BLaER1 treated with 17β-estradiol and CSF1 and Interleukin-3, amounts not matched to agents 10 nM and 100 nM (cell line): ENCODE data around the gene MBLAC1.
"Not testable (repeated sequence)": the region's sequence is repeated elsewhere in the genome, so short reads cannot be mapped to it uniquely, and the experiment has no call there.

Source experiments
- H3K27ac ChIP-seq, 11 experiments: shearing (Covaris generic); formaldehyde crosslinking; 2 replicates each; pipeline ENCODE4 v1.8.1; 2022
- H3K27me3 ChIP-seq, 11 experiments: shearing (Covaris generic); formaldehyde crosslinking; 2 replicates each; pipeline ENCODE4 v1.8.1; 2022
- H3K36me3 ChIP-seq, 11 experiments: shearing (Covaris generic); formaldehyde crosslinking; 2 replicates each; pipeline ENCODE4 v1.8.1; 2022
- H3K4me1 ChIP-seq, 10 experiments: shearing (Covaris generic); formaldehyde crosslinking; 2 replicates each; pipeline ENCODE4 v1.8.1; 2022
- H3K4me2 ChIP-seq, 11 experiments: shearing (Covaris generic); formaldehyde crosslinking; 2 replicates each; pipeline ENCODE4 v1.8.1; 2022
- H3K4me3 ChIP-seq, 10 experiments: shearing (Covaris generic); formaldehyde crosslinking; 2 replicates each; pipeline ENCODE4 v1.8.1; 2022
- H3K9ac ChIP-seq, 11 experiments: shearing (Covaris generic); formaldehyde crosslinking; 2 replicates each; pipeline ENCODE4 v1.8.1; 2022
- H3K9me3 ChIP-seq, 11 experiments: shearing (Covaris generic); formaldehyde crosslinking; replicated peaks in 1 of 11; 2 replicates each; pipeline ENCODE4 v1.8.1; 2022
- H4K20me1 ChIP-seq, 11 experiments: shearing (Covaris generic); formaldehyde crosslinking; 2 replicates each; pipeline ENCODE4 v1.8.1; 2022
- Cebpa-rat ChIP-seq, 11 experiments: shearing (Covaris generic); IDR thresholded peaks; 2 replicates each; pipeline ENCODE4 v1.8.1; 2022

MBLAC1 gene

DNA sequence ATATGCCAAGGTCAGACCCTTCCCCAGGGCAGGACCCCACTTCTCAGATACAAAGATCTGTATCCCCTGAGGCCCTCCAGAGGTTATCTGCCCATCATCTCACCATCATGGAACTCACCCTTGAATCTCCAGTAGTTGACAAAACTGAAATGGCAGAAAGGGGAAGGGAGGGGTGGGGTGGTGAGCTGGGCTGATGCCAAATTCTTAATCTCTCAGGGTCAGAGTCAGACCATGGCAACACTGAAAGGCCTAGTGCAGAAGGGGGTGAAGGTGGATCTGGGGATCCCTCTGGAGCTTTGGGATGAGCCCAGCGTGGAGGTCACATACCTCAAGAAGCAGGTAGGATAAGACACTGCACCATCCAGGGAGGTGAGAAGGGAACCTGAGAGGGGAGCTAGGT is 4.2 kb upstream of the MBLAC1 start:
- Histone ChIP-seq H3K36me3 (peaks cover 0 to 18% (median 6%) of the 10 kb centered on the region in 11 experiments; a peak in 10 of 22 replicates), H4K20me1 (no peaks in the 10 kb centered on the region), H3K9ac (no peak overlapping the region), H3K27ac (no peak overlapping the region), H3K4me3 (no peak overlapping the region), H3K4me1 (peaks cover 42 to 63% (median 52%) of the 10 kb centered on the region in 10 experiments), H3K27me3 (peaks cover 0 to 4% (median 3%) of the 10 kb centered on the region in 11 experiments; a peak in 11 of 22 replicates), H3K9me3 (no peaks in the 10 kb centered on the region), H3K4me2 (no peak overlapping the region)
- no peak for TF ChIP-seq Cebpa-rat (IDR thresholded peaks at IDR 0.05)

DNA sequence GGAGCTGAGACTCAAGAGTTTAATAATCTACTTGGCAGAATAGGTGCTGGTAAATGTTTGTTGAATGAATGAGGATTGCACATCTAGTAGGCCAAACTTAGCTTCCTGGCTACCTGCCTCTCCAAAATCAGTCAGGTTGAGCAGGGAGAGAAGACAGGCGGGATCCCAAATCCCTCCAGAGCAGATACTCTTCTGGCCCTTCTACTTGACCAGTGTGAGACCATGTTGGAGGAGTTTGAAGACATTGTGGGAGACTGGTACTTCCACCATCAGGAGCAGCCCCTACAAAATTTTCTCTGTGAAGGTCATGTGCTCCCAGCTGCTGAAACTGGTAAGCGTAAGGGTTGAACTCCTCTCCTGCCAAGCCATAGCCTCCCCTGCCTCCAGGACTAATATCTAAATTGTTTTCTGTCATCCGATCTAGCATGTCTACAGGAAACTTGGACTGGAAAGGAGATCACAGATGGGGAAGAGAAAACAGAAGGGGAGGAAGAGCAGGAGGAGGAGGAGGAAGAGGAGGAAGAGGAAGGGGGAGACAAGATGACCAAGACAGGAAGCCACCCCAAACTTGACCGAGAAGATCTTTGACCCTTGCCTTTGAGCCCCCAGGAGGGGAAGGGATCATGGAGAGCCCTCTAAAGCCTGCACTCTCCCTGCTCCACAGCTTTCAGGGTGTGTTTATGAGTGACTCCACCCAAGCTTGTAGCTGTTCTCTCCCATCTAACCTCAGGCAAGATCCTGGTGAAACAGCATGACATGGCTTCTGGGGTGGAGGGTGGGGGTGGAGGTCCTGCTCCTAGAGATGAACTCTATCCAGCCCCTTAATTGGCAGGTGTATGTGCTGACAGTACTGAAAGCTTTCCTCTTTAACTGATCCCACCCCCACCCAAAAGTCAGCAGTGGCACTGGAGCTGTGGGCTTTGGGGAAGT is 2.2 kb upstream of the MBLAC1 start:
- Histone ChIP-seq H4K20me1 (no peaks in the 10 kb centered on the region), H3K4me2 (peak overlapping the region; percentile 33 to 100 (median 99)), H3K9me3 (no peaks in the 10 kb centered on the region), H3K9ac (peak overlapping the region in 1 of 11 experiments; percentile 2; a peak in 1 of 22 replicates), H3K36me3 (peaks cover 0 to 18% (median 6%) of the 10 kb centered on the region in 11 experiments; a peak in 10 of 22 replicates), H3K4me1 (peaks cover 46 to 64% (median 57%) of the 10 kb centered on the region in 10 experiments), H3K27ac (peak overlapping the region in 3 of 11 experiments; percentile 6 to 26 (median 26); a peak in 5 of 22 replicates), H3K4me3 (0 out of 20 replicates have a peak overlapping the region, but pooled peaks of 1 of the 10 experiments have one; percentile 17), H3K27me3 (peaks cover 4 to 24% (median 20%) of the 10 kb centered on the region in 11 experiments; a peak in 12 of 22 replicates)
- no peak for TF ChIP-seq Cebpa-rat (IDR thresholded peaks at IDR 0.05)

GRCh38 chr7:100126239-100126930 is 382 bp upstream of the MBLAC1 start:
- peak overlapping the region; percentile 66 to 91 (median 80) for H3K4me3 ChIP-seq
- H3K4me2 ChIP-seq = peak overlapping the region; percentile 89 to 100 (median 99)
- H3K9me3 ChIP-seq = no peaks in the 10 kb centered on the region
- H3K9ac ChIP-seq = peak overlapping the region; percentile 83 to 91 (median 86)
- H4K20me1 ChIP-seq = no peaks in the 10 kb centered on the region
- H3K27ac ChIP-seq = peak overlapping the region; percentile 77 to 94 (median 87)
- no peak for TF ChIP-seq Cebpa-rat (IDR thresholded peaks at IDR 0.05)
- H3K36me3 ChIP-seq = peaks cover 0 to 18% (median 6%) of the 10 kb centered on the region in 11 experiments; a peak in 10 of 22 replicates
- H3K4me1 ChIP-seq = peaks cover 40 to 57% (median 50%) of the 10 kb centered on the region in 10 experiments
- H3K27me3 ChIP-seq = peaks cover 4 to 26% (median 20%) of the 10 kb centered on the region in 11 experiments; a peak in 12 of 22 replicates

GRCh38 chr7:100127866-100128636 is 1.3 kb downstream of the MBLAC1 start:
- Histone ChIP-seq H3K27ac (peak overlapping the region; percentile 77 to 94 (median 87)), H3K4me2 (peak overlapping the region; percentile 89 to 100 (median 99)), H3K9me3 (no peaks in the 10 kb centered on the region), H3K4me3 (peak overlapping the region; percentile 66 to 91 (median 80)), H3K36me3 (peaks cover 0 to 10% (median 3%) of the 10 kb centered on the region in 11 experiments; a peak in 7 of 22 replicates), H3K9ac (peak overlapping the region; percentile 83 to 91 (median 86)), H3K27me3 (peaks cover 4 to 26% (median 20%) of the 10 kb centered on the region in 11 experiments; a peak in 12 of 22 replicates), H3K4me1 (peaks cover 35 to 69% (median 54%) of the 10 kb centered on the region in 10 experiments), H4K20me1 (no peaks in the 10 kb centered on the region)
- no peak for TF ChIP-seq Cebpa-rat (IDR thresholded peaks at IDR 0.05)

- H4K20me1 ChIP-seq = no peaks in the 10 kb centered on the region
- H3K36me3 ChIP-seq = peaks cover 0 to 6% (median 0%) of the 10 kb centered on the region in 11 experiments; a peak in 4 of 22 replicates
- TF ChIP-seq Cebpa-rat (IDR thresholded peaks at IDR 0.05) = no peak
- peaks cover 4 to 26% (median 20%) of the 10 kb centered on the region in 11 experiments; a peak in 12 of 22 replicates for H3K27me3 ChIP-seq
- H3K4me3 ChIP-seq = peak overlapping the region in 1 of 10 experiments; percentile 91; a peak in 2 of 20 replicates
- peak overlapping the region in 3 of 11 experiments; percentile 86 to 89 (median 87); a peak in 2 of 22 replicates for H3K9ac ChIP-seq
- peaks cover 35 to 70% (median 54%) of the 10 kb centered on the region in 10 experiments for H3K4me1 ChIP-seq
- peak overlapping the region; percentile 89 to 100 (median 99) for H3K4me2 ChIP-seq
- no peaks in the 10 kb centered on the region for H3K9me3 ChIP-seq
- no peak overlapping the region for H3K27ac ChIP-seq
These were observed 1.8 kb downstream of the MBLAC1 start for GRCh38 chr7:100128637-100128963.

DNA sequence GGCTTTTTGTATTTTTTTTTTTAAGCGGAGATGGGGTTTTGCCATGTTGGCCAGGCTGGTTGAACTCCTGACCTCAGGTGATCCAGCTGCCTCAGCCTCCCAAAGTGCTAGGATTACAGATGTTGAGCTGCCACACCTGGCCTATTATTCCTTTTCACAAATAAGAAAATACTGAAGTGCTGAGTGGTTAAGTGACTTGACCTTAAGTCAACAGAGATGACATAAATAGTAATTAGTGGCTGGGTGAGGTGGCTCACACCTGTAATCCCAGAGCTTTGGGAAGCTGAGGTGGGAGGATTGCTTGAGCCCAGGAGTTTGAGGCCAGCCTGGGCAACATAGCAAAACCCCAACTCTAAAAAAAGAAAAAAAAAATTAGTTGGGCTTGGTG is 3.4 kb downstream of the MBLAC1 start:
- not testable (repeated sequence) for H4K20me1 ChIP-seq, H3K9me3 ChIP-seq, H3K36me3 ChIP-seq, H3K4me3 ChIP-seq, H3K9ac ChIP-seq, H3K27ac ChIP-seq
- Histone ChIP-seq H3K4me1 (peaks cover 20 to 54% (median 39%) of the 10 kb centered on the region in 10 experiments), H3K4me2 (0 out of 22 replicates have a peak overlapping the region, but pooled peaks of 1 of the 11 experiments have one; percentile 34), H3K27me3 (peaks cover 4 to 26% (median 20%) of the 10 kb centered on the region in 11 experiments; a peak in 12 of 22 replicates)

- TF ChIP-seq Cebpa-rat (IDR thresholded peaks at IDR 0.05) = no peak
- Histone ChIP-seq H3K4me1 (peaks cover 14 to 48% (median 34%) of the 10 kb centered on the region in 10 experiments), H3K4me2 (peak overlapping the region; percentile 9 to 65 (median 39); a peak in 16 of 22 replicates), H3K9me3 (no peaks in the 10 kb centered on the region), H3K4me3 (no peak overlapping the region), H3K27ac (no peak overlapping the region), H3K9ac (peak overlapping the region in 1 of 11 experiments; percentile 31; a peak in 3 of 22 replicates), H3K27me3 (peaks cover 4 to 26% (median 20%) of the 10 kb centered on the region in 11 experiments; a peak in 12 of 22 replicates), H4K20me1 (no peaks in the 10 kb centered on the region), H3K36me3 (no peaks in the 10 kb centered on the region)
These were observed 4.1 kb downstream of the MBLAC1 start for GRCh38 chr7:100130608-100131453.
